Measurements from ENCODE around the gene ATP8A1. TPM values are rescaled to one million over a fixed set of nuclear protein-coding genes. Genes with fewer than 3 reads are reported as not detected.

Gene ATP8A1
- total and polyA plus RNA-seq, 2 of the 8 experiments (the other 6 are each of a cell fraction or from before 2014, with no cell fraction given): 3.7 to 14.9 TPM

- TF ChIP-seq CHD7 (IDR thresholded peaks at IDR 0.05; ENCODE audit: insufficient replicate concordance, low read length) (no peak), HDAC2 (IDR thresholded peaks at IDR 0.05; ENCODE audit: borderline replicate concordance in 1 of 2, low read depth in 2 of 2, low read length in 2 of 2) (no peak), BCL11A (IDR thresholded peaks at IDR 0.05; ENCODE audit: low read depth in 2 of 2, low read length in 2 of 2) (no peak), ATF3 (IDR thresholded peaks at IDR 0.05; ENCODE audit: insufficient read depth, low read depth, low read length) (no peak), YY1 (IDR thresholded peaks at IDR 0.05; ENCODE audit: low read depth, low read length) (no peak), MAFK (IDR thresholded peaks at IDR 0.05; ENCODE audit: low read depth, low read length) (no peak), TBP (IDR thresholded peaks at IDR 0.05; ENCODE audit: low read depth, low read length) (no peak), ASH2L (IDR thresholded peaks at IDR 0.05; ENCODE audit: low read length) (no peak)
These were observed 169.7 kb downstream of the ATP8A1 start (continued) for GRCh38 chr4:42487230-42487629.
